ENCODE results near the gene STK39. TPM values are rescaled to one million over a fixed set of nuclear protein-coding genes. Genes with fewer than 3 reads are reported as not detected.

Gene STK39
- total RNA-seq, 4 donors from 2014 or later, result 35.3 to 58.0 (median 47.0) TPM

DNA sequence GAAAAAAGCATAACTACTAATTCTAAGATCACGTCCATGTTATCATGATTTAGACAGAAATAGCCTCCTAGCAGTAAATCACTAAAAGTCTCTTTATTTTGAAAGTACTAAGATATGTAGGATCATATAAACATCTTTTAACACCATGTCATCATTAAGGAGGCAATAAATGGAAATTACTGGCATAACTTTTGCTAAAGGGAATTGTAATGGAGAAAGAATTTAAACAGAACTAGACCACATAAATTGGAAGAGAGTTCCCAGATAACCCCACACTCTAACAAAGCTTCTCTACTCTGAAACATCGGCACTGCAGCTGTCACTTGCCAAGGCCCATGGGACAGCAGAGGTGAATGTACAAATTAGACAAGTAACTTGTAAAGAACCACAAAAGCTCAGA is 29.5 kb downstream of the STK39 start:
- H3K36me3 ChIP-seq, result no peaks in the 10 kb centered on the region
- peaks cover 0 to 78% (median 6%) of the 10 kb centered on the region in 3 donors for H3K4me1 ChIP-seq
- no peaks in the 10 kb centered on the region for H3K27me3 ChIP-seq
- H3K9me3 ChIP-seq, result no peaks in the 10 kb centered on the region
- TF ChIP-seq POLR2AphosphoS5 (IDR thresholded peaks at IDR 0.05), result peak; percentile 43
- TF ChIP-seq POLR2A (IDR thresholded peaks at IDR 0.05), result no peak
- H3K4me3 ChIP-seq, result no peak overlapping the region
- no peak for ATAC-seq
- peak overlapping the region in 1 of 4 donors; percentile 26 for H3K27ac ChIP-seq
- WGBS, 2 donors (ENCODE audit: low coverage in 1 of 2), result 33 to 40% methylated on average over 2 of the region's 2 CpGs

DNA sequence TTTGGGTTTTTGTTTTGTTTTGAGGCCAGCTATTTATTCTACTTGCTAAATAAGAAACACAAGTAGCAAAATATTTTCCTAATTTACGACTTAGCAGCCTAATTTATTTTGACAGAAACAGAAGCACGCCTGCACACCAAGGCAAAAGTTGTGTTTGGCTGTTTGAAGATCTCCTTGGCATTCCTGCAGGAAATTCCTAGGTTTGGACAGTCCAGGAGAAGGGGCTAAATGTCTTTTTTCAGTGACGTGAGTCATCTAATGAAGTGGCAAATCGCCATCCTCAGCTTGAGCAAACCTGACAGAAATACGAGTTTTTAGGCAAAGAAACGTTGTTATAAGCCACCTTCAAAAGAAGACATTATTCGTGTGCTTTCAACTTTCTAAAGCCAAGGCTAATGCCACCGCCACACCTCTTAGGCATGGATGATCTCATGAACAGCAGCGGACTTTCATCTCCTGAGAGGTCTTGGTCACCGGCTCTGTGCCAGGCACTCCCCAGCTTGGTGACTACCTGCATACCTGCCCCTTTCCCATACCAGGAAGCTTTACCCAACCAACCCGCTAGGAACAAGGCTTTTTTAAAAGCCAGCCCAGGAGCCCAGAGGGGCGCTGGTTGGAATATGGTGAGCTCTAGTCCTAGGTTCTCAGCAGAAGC is 30.9 kb downstream of the STK39 start:
- TF ChIP-seq POLR2A (IDR thresholded peaks at IDR 0.05), result no peak
- TF ChIP-seq, protein P1, sequence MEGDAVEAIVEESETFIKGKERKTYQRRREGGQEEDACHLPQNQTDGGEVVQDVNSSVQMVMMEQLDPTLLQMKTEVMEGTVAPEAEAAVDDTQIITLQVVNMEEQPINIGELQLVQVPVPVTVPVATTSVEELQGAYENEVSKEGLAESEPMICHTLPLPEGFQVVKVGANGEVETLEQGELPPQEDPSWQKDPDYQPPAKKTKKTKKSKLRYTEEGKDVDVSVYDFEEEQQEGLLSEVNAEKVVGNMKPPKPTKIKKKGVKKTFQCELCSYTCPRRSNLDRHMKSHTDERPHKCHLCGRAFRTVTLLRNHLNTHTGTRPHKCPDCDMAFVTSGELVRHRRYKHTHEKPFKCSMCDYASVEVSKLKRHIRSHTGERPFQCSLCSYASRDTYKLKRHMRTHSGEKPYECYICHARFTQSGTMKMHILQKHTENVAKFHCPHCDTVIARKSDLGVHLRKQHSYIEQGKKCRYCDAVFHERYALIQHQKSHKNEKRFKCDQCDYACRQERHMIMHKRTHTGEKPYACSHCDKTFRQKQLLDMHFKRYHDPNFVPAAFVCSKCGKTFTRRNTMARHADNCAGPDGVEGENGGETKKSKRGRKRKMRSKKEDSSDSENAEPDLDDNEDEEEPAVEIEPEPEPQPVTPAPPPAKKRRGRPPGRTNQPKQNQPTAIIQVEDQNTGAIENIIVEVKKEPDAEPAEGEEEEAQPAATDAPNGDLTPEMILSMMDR (IDR thresholded peaks at IDR 0.05), result no peak
- TF ChIP-seq POLR2AphosphoS5 (IDR thresholded peaks at IDR 0.05), result no peak
- no peak for TF ChIP-seq EP300 (IDR thresholded peaks at IDR 0.05)
- Histone ChIP-seq H3K4me1 (peaks cover 1 to 79% (median 13%) of the 10 kb centered on the region in 3 donors), H3K27ac (peak overlapping the region in 3 of 4 donors; percentile 12 to 26 (median 20)), H3K9me3 (no peaks in the 10 kb centered on the region), H3K4me3 (no peak overlapping the region), H3K27me3 (no peaks in the 10 kb centered on the region), H3K36me3 (no peaks in the 10 kb centered on the region)
- no peak for ATAC-seq
- 62 to 81% methylated on average over 5 to 6 of the region's 12 CpGs for WGBS, 2 donors (ENCODE audit: low coverage in 1 of 2)

DNA sequence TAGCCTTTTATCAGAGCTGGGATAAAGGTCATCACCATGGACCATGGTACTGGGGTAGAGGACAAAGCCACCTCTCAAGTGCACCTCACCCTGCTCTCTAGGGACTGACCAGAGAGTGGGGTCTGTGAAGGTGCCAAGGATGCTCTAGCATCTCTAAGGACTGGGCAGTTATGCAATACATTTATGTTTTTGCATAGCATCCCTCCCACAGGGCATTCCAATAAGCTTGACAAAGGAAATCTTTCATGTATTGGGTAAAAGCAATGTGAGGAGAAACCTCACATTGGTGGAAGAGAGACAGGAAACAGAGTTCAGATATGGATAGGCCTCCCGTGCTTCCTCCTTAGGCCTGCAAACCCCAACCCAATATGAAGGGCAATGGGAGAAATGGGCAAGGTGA is 31.6 kb downstream of the STK39 start:
- Histone ChIP-seq H3K27ac (peak overlapping the region in 1 of 4 donors; percentile 12), H3K4me3 (no peak overlapping the region), H3K4me1 (peaks cover 5 to 78% (median 13%) of the 10 kb centered on the region in 3 donors), H3K27me3 (no peaks in the 10 kb centered on the region), H3K36me3 (no peaks in the 10 kb centered on the region), H3K9me3 (no peaks in the 10 kb centered on the region)
- TF ChIP-seq POLR2AphosphoS5 (IDR thresholded peaks at IDR 0.05), result no peak
- no peak for TF ChIP-seq POLR2A (IDR thresholded peaks at IDR 0.05)
- TF ChIP-seq, protein P1 (IDR thresholded peaks at IDR 0.05), result no peak
- TF ChIP-seq EP300 (IDR thresholded peaks at IDR 0.05), result no peak
- WGBS, 2 donors (ENCODE audit: low coverage in 1 of 2), result 67 to 100% methylated on average over 1 of the region's 1 CpG
- ATAC-seq, result no peak

DNA sequence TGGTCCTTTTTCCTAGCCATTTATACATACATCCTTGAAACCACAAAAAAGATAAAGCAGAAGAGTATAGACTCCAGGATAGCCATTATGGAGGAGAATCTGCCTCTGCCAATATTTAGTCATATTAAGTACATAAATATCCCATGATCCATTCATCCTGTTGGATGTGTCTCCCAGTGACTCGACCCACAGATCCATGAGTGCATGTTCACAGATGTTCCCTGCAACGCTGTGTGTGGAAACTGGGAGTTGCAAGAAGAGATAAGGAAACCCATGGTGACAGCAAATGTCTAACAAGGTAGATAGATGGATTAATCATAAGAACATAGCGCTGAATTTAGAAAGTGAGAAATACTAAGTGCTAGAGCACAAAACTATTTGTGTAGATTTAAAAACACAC is 34.5 kb downstream of the STK39 start:
- no peak for ATAC-seq
- Histone ChIP-seq H3K27ac (no peak overlapping the region), H3K4me3 (no peak overlapping the region), H3K36me3 (no peaks in the 10 kb centered on the region), H3K27me3 (no peaks in the 10 kb centered on the region), H3K9me3 (no peaks in the 10 kb centered on the region), H3K4me1 (peaks cover 10 to 69% (median 11%) of the 10 kb centered on the region in 3 donors)
- no peak for TF ChIP-seq POLR2A (IDR thresholded peaks at IDR 0.05)
- TF ChIP-seq EP300 (IDR thresholded peaks at IDR 0.05), result no peak
- TF ChIP-seq, protein P1 (IDR thresholded peaks at IDR 0.05), result no peak
- TF ChIP-seq POLR2AphosphoS5 (IDR thresholded peaks at IDR 0.05), result no peak
- 16 to 46% methylated on average over 2 to 3 of the region's 3 CpGs for WGBS, 2 donors (ENCODE audit: low coverage in 1 of 2)

DNA sequence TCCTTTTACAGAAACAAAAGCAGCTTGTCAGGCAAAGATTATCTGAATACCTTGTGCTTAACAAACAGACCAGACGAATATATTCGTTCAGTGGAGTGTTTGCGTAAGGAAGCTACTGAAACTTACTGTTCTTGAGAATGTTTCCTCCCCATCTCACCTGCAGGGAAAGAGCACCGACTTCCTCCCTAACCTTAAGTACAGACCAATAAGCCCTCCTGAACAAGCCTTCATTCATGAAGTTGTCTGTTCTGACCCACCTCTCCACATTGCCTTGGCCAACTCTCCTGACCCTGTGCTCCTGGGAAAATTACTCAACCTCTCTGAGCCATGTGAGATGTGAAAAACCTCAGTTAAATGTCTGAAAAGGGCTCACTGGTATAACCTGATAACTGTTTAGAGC is 35.2 kb downstream of the STK39 start:
- H3K27me3 ChIP-seq, result no peaks in the 10 kb centered on the region
- no peaks in the 10 kb centered on the region for H3K9me3 ChIP-seq
- peak overlapping the region in 3 of 4 donors; percentile 61 to 78 (median 70) for H3K27ac ChIP-seq
- no peak overlapping the region for H3K4me3 ChIP-seq
- no peaks in the 10 kb centered on the region for H3K36me3 ChIP-seq
- ATAC-seq, result no peak
- H3K4me1 ChIP-seq, result peaks cover 10 to 67% (median 11%) of the 10 kb centered on the region in 3 donors
- WGBS, 2 donors (ENCODE audit: low coverage in 1 of 2), result 45 to 61% methylated on average over 4 of the region's 4 CpGs
- TF ChIP-seq, protein P1 (IDR thresholded peaks at IDR 0.05), result no peak
- no peak for TF ChIP-seq EP300 (IDR thresholded peaks at IDR 0.05)
- TF ChIP-seq POLR2A (IDR thresholded peaks at IDR 0.05), result no peak
- no peak for TF ChIP-seq POLR2AphosphoS5 (IDR thresholded peaks at IDR 0.05)
